HCT116 (cell line): Measurements from ENCODE around the gene IFITM1. TPM values are rescaled to one million over a fixed set of nuclear protein-coding genes. Genes with fewer than 3 reads are reported as not detected.

Source experiments
- ATAC-seq: fragments of 200-7000 bp; cut with Tn5 transposase; 2 replicates; pipeline ENCODE4 v1.9.1; 2020; ENCODE audit warnings: mild to moderate bottlenecking, moderate library complexity
- BruUV-seq: library from RNA; stranded (reverse); fragments of 400-500 nt; replicated peaks from 2 replicates; lab custom pipeline; 2021; lab: Mats Ljungman, UMichigan
- CTCF ChIA-PET: fragments of 300-600 bp; sonication (Branson Sonifier 250); formaldehyde crosslinking; loops from one replicate; lab custom pipeline; 2021; ENCODE audit warnings: antibody characterized with exemption; lab: Charles Lee
- POLR2A ChIA-PET: fragments of 300-600, 350-600 bp; sonication (Branson Sonifier 250); formaldehyde crosslinking; loops from one replicate; lab custom pipeline; 2021; ENCODE audit warnings: antibody characterized with exemption; lab: Charles Lee
- RAD21 ChIA-PET, 2 experiments: fragments of 300-600 bp; sonication (Branson Sonifier 250); formaldehyde crosslinking; loops; one replicate each; lab custom pipeline; 2023; ENCODE audit warnings: low total read pairs in 2 of 2; ENCODE audit not compliant: uncharacterized antibody in 2 of 2, unreplicated experiment in 2 of 2, low non-redundant PET in 1 of 2; lab: Charles Lee
- DNase-seq: peaks from one replicate; pipeline ENCODE4 v3.0.0-alpha.2; 2010; ENCODE audit warnings: low read depth, low spot score
- H2AFZ ChIP-seq: fragments of 200-600 bp; shearing (Covaris generic), sonication (generic); 2 replicates; pipeline ENCODE4 v1.6.1; 2017; ENCODE audit warnings: low read depth, mixed run types, mixed read lengths, antibody characterized with exemption, low read length; ENCODE audit not compliant: poor library complexity, severe bottlenecking
- H3K27ac ChIP-seq: 2 replicates; pipeline ENCODE4 v1.5.1; 2012; ENCODE audit warnings: low read depth, low read length
- H3K27me3 ChIP-seq: fragments of 200-600 bp; sonication (generic); 2 replicates; pipeline ENCODE4 v1.6.1; 2016; ENCODE audit warnings: mixed run types, low read length, mixed read lengths; ENCODE audit not compliant: insufficient read depth
- H3K36me3 ChIP-seq, 2 experiments: fragments of 200-500 bp in 1 of 2; fragments of 200-600 bp in 1 of 2; sonication (Bioruptor generic) in 1 of 2; sonication (generic) in 1 of 2; 2 replicates each; pipeline versions ENCODE4 v1.5.1 to v1.6.1; 2014 to 2016; ENCODE audit warnings: low read length in 2 of 2, inconsistent platforms in 1 of 2, mixed read lengths in 1 of 2, mixed run types in 1 of 2; ENCODE audit not compliant: insufficient read depth in 2 of 2, control insufficient read depth in 1 of 2
- H3K4me1 ChIP-seq, 2 experiments: fragments of 200-600 bp in 1 of 2; sonication (generic) in 1 of 2; 2 replicates each; pipeline versions ENCODE4 v1.5.1 to v1.6.1; 2012 to 2017; ENCODE audit warnings: low read length in 2 of 2, inconsistent platforms in 1 of 2, mild to moderate bottlenecking in 1 of 2, mixed read lengths in 1 of 2, mixed run types in 1 of 2, moderate library complexity in 1 of 2; ENCODE audit not compliant: insufficient read depth in 2 of 2, control insufficient read depth in 1 of 2
- H3K4me2 ChIP-seq: fragments of 200-600 bp; sonication (generic); 2 replicates; pipeline ENCODE4 v1.6.1; 2017; ENCODE audit warnings: mixed run types, low read length, mixed read lengths
- H3K4me3 ChIP-seq, 2 experiments: fragments of 200-600 bp in 1 of 2; sonication (generic) in 1 of 2; replicated peaks in 1 of 2; 2 replicates each; pipeline ENCODE4 v1.5.1; 2011 to 2016; ENCODE audit warnings: low read length in 2 of 2, control low read depth in 1 of 2, low read depth in 1 of 2, mild to moderate bottlenecking in 1 of 2, mixed read lengths in 1 of 2, mixed run types in 1 of 2
- H3K79me2 ChIP-seq: fragments of 200-600 bp; sonication (generic); 2 replicates; pipeline ENCODE4 v1.6.1; 2017; ENCODE audit warnings: mild to moderate bottlenecking, mixed run types, low read length, moderate library complexity, mixed read lengths; ENCODE audit not compliant: insufficient read depth
- H3K9ac ChIP-seq: fragments of 200-600 bp; sonication (generic); 2 replicates; pipeline ENCODE4 v1.6.1; 2016; ENCODE audit warnings: low read length, mixed read lengths
- H3K9me2 ChIP-seq: fragments of 200-600 bp; sonication (generic), shearing (Covaris generic); 2 replicates; pipeline ENCODE4 v1.6.1; 2017; ENCODE audit warnings: mixed run types, mild to moderate bottlenecking, moderate library complexity; ENCODE audit not compliant: insufficient read depth
- H3K9me3 ChIP-seq, 2 experiments: fragments of 200-500 bp in 1 of 2; fragments of 200-600 bp in 1 of 2; sonication (Bioruptor generic) in 1 of 2; sonication (generic) in 1 of 2; 2 replicates each; pipeline ENCODE4 v1.6.1; 2014 to 2017; ENCODE audit warnings: low read length in 2 of 2, mixed read lengths in 2 of 2, inconsistent platforms in 1 of 2, low read depth in 1 of 2, mild to moderate bottlenecking in 1 of 2, mixed run types in 1 of 2, moderate library complexity in 1 of 2; ENCODE audit not compliant: control insufficient read depth in 1 of 2, insufficient read depth in 1 of 2
- H4K20me1 ChIP-seq: fragments of 200-600 bp; sonication (generic), shearing (Covaris generic); 2 replicates; pipeline ENCODE4 v1.6.1; 2017; ENCODE audit warnings: mixed run types, mild to moderate bottlenecking, moderate library complexity; ENCODE audit not compliant: insufficient read depth
- SIN3A ChIP-seq: IDR thresholded peaks from 2 replicates; pipeline ENCODE4 v1.6.1; 2012; ENCODE audit warnings: low read depth
- SRF ChIP-seq: IDR thresholded peaks from 2 replicates; pipeline ENCODE4 v1.6.1; 2012; ENCODE audit warnings: low read depth
- intact Hi-C: fragments of 100-400 bp; cut with micrococcal nuclease; formaldehyde crosslinking; loops from 2 replicates; pipeline ENCODE4 v1.10.0; 2022
- total RNA-seq: library from RNA; stranded (reverse); gene quantifications from one replicate; pipeline ENCODE4 v1.2.1, GENCODE V29; 2021; ENCODE audit not compliant: unreplicated experiment
- TF ChIP-seq, protein P1 (sequence below): IDR thresholded peaks from 2 replicates; pipeline ENCODE4 v1.6.1; 2012; ENCODE audit warnings: low read depth
- TF ChIP-seq, protein P2 (sequence below), 3 experiments: fragments of 200-600 bp in 1 of 3; sonication (generic) in 1 of 3; IDR thresholded peaks in 2 of 3; conservative IDR thresholded peaks in 1 of 3; 2 replicates each; pipeline ENCODE4 v1.5.1; 2012 to 2017; ENCODE audit warnings: low read depth in 2 of 3, low read length in 2 of 3, antibody characterized with exemption in 1 of 3, borderline replicate concordance in 1 of 3, control low read depth in 1 of 3, mild to moderate bottlenecking in 1 of 3, mixed read lengths in 1 of 3, mixed run types in 1 of 3, moderate library complexity in 1 of 3; ENCODE audit not compliant: insufficient read depth in 1 of 3
- TF ChIP-seq, protein P3 (sequence below): IDR thresholded peaks from 2 replicates; pipeline ENCODE4 v1.6.1; 2012
- TF ChIP-seq, protein P4 (sequence below): IDR thresholded peaks from 2 replicates; pipeline ENCODE4 v1.6.1; 2012

The IFITM1 gene
- total RNA-seq, 1 experiment from 2014 or later, result 6.1 TPM

DNA sequence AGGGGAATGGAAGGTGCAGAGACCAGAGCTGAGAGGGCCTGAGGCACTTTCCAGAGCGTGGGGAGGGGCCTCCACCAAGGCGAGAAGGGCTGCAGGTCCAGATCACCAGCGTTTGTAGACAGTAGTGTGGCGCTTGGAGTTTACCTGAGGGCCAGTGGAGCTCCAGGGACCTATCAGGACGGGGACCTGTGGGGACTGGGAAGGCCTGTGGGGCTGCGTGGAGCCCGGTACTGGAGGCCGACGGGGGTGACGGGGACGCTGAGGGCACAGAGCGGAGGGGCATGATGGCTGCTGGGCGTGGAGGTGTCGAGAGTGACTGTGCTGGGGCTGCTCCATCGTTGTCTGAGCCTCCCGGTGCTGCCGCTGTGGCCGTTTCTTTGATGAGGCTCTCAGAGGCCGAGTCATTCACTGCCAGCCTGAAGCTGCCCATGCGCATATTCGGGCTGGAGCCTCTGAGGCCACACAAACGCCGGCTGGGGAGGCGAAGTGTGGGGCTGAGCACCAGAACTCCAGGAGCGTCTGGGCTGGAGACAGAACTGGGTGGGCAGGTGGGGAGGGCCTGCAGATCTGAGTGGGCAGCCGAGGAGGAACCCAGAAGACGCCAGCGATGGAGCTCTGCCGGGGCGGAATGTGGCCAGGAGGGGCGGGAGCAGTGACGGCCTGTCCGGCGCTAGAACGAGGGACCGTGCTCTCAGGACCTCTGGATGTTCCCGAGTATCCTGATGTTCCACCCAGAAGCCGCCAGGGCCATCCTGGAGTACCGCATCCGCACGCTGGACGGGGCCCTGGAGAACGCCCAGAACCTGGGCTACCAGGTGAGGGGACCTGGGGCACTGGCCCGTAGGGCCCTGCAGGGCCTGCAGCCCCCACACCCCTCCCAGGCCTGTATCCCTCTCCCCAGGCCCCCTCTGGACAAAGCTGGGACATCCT is 22.3 kb upstream of the IFITM1 start:
- Histone ChIP-seq H3K9me3 (no peaks in the 10 kb centered on the region), H2AFZ (no peak overlapping the region), H3K4me2 (no peak overlapping the region), H3K79me2 (peaks cover 7% of the 10 kb centered on the region; the same call in 1 of the 2 replicates), H3K27ac (no peak overlapping the region), H4K20me1 (no peaks in the 10 kb centered on the region), H3K36me3 (peaks cover 0 to 5% of the 10 kb centered on the region in 2 experiments; a peak in 3 of 4 replicates), H3K27me3 (no peaks in the 10 kb centered on the region), H3K9me2 (no peaks in the 10 kb centered on the region), H3K4me3 (no peak overlapping the region), H3K9ac (no peak overlapping the region), H3K4me1 (peaks cover 14 to 25% of the 10 kb centered on the region in 2 experiments)
- RAD21 ChIA-PET, result no interaction called here
- TF ChIP-seq SIN3A (no peak), SRF (no peak)
- TF ChIP-seq, protein P1, sequence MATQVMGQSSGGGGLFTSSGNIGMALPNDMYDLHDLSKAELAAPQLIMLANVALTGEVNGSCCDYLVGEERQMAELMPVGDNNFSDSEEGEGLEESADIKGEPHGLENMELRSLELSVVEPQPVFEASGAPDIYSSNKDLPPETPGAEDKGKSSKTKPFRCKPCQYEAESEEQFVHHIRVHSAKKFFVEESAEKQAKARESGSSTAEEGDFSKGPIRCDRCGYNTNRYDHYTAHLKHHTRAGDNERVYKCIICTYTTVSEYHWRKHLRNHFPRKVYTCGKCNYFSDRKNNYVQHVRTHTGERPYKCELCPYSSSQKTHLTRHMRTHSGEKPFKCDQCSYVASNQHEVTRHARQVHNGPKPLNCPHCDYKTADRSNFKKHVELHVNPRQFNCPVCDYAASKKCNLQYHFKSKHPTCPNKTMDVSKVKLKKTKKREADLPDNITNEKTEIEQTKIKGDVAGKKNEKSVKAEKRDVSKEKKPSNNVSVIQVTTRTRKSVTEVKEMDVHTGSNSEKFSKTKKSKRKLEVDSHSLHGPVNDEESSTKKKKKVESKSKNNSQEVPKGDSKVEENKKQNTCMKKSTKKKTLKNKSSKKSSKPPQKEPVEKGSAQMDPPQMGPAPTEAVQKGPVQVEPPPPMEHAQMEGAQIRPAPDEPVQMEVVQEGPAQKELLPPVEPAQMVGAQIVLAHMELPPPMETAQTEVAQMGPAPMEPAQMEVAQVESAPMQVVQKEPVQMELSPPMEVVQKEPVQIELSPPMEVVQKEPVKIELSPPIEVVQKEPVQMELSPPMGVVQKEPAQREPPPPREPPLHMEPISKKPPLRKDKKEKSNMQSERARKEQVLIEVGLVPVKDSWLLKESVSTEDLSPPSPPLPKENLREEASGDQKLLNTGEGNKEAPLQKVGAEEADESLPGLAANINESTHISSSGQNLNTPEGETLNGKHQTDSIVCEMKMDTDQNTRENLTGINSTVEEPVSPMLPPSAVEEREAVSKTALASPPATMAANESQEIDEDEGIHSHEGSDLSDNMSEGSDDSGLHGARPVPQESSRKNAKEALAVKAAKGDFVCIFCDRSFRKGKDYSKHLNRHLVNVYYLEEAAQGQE, result no peak
- TF ChIP-seq, protein P2, sequence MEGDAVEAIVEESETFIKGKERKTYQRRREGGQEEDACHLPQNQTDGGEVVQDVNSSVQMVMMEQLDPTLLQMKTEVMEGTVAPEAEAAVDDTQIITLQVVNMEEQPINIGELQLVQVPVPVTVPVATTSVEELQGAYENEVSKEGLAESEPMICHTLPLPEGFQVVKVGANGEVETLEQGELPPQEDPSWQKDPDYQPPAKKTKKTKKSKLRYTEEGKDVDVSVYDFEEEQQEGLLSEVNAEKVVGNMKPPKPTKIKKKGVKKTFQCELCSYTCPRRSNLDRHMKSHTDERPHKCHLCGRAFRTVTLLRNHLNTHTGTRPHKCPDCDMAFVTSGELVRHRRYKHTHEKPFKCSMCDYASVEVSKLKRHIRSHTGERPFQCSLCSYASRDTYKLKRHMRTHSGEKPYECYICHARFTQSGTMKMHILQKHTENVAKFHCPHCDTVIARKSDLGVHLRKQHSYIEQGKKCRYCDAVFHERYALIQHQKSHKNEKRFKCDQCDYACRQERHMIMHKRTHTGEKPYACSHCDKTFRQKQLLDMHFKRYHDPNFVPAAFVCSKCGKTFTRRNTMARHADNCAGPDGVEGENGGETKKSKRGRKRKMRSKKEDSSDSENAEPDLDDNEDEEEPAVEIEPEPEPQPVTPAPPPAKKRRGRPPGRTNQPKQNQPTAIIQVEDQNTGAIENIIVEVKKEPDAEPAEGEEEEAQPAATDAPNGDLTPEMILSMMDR (IDR thresholded peaks at IDR 0.05 in 2 of 3, conservative IDR thresholded peaks at IDR 0.05 in 1 of 3; ENCODE audit: borderline replicate concordance in 1 of 3, insufficient read depth in 1 of 3, low read depth in 2 of 3, low read length in 2 of 3), result no peak
- TF ChIP-seq, protein P3, sequence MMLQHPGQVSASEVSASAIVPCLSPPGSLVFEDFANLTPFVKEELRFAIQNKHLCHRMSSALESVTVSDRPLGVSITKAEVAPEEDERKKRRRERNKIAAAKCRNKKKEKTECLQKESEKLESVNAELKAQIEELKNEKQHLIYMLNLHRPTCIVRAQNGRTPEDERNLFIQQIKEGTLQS, result no peak
- TF ChIP-seq, protein P4, sequence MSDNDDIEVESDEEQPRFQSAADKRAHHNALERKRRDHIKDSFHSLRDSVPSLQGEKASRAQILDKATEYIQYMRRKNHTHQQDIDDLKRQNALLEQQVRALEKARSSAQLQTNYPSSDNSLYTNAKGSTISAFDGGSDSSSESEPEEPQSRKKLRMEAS, result no peak
- ATAC-seq (no peak), DNase-seq (no peak)
- no TSS peak for BruUV-seq
- POLR2A ChIA-PET, result no interaction called here
- intact Hi-C loops, result no loop called here
- CTCF ChIA-PET, result no interaction called here
